ENCODE measurements around the gene TH.

GRCh38 chr11:2217211-2218030, 45.8 kb upstream of the TH start:
- TF ChIP-seq CTCF (IDR thresholded peaks at IDR 0.05): no peak
- TF ChIP-seq POLR2A (IDR thresholded peaks at IDR 0.05): no peak
- TF ChIP-seq POLR2AphosphoS5 (IDR thresholded peaks at IDR 0.05): no peak
- TF ChIP-seq EP300 (IDR thresholded peaks at IDR 0.05): no peak

Measured in gastroesophageal sphincter (tissue), 3 donors.